ENCODE measurements around the gene FADD. TPM values are rescaled to one million over a fixed set of nuclear protein-coding genes. Genes with fewer than 3 reads are reported as not detected.
"Not testable (repeated sequence)": the region's sequence is repeated elsewhere in the genome, so short reads cannot be mapped to it uniquely, and the experiment has no call there.

Gene FADD
- total RNA-seq, 1 donor from 2014 or later: 15.3 TPM

DNA sequence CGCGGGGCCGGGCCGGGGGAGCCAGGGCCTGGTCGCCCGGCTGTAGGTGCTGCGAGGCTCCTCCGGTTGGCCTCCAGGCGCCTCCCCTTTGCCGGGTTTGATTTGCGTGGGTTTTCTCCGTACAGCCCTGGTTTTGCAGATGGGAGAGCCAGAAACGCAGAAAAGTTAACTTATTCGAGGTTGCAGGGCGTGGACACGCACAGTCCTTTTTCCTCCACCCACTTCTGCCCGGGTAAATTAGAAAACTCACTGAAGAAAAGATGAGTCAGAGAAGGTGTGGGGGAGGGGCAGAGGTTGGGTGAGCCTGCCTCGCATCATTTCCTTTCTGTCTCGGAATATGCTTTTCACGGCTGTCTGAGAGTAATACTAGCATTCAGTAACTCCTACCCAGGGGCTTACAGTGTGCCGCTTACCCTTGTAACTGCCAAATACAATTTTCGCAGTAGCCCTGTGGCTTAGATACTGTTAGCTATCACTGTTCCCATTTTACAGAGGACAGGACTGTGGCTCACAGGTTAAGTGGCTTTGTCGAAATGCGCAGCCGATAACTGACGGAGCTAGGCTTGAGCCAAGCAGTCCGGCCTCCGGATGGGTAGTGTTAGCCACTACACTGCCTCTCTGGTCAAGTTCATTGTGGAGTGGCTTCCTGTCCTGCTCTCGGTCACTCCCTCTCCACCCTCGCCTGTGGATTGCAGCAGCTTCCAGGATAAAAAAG, 812 bp downstream of the FADD start:
- peak; percentile 70 for DNase-seq (ENCODE audit: low read depth)

DNA sequence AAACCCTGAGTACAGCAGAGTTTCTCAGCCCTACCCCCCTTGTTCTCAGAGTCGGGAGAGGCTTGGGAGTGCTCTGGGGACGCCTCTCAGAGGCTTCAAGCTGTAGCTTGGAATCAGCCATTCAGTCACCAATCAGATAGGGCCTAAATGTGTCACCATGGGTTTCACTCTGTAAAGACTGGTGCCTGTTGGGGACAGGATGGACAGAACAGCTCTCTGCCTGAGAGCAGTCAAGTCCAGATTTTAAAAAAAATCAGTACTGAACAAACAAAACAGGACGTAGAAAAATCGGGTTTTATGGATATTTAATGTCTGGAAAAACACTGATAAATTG, 1.3 kb downstream of the FADD start:
- no peak for DNase-seq (ENCODE audit: low read depth)

DNA sequence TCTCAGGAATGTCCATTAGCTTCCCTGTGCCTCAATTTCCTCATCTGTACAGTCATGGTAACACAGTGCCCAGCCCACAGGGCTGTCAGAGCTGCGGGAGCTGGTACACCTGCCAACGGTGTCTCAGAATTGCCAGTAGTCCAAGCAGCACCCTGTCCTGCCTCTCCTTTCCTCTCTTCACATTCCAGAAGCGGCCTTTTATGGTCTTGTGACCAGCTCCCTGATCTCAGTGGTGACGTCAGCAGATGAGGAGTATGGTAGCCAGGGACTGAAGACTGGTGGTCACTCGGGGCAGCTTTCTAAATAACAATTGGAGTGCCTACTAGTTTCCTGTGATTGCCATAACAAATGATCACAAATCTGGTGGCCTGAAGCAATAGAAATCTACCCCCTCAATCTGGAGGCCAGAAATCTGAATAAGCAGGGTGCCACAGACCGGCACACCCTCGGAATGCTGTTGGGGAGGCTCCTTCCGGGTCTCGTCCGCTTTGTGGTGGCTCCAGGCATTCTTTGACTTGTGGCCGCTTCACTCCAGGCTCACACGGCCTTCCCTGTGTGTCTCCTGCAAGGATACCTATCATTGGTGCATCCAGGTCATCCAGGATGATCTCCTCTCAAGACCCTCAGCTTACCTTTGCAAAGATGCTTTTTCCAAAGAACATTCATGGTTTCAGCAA, 2.1 kb downstream of the FADD start:
- DNase-seq (ENCODE audit: low read depth): no peak

DNA sequence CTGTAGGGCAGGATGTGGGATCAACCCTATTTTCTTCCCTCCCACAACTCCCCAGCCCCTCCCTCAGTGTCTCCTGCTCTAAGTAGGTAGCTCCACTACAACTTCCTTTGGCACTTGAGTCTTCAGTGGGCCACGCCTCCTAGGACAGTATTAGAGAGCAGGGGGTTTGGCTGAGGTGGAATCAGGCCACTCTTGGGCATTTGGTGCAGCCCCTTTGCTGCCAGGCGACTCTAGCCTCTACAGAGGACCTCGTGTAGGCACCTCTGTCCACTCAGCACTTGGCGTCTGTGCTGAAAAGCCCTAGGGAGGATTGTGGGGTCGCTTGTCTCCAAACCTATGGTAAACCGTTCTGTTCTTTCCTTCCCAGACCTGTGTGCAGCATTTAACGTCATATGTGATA, 2.7 kb downstream of the FADD start:
- no peak for DNase-seq (ENCODE audit: low read depth)

DNA sequence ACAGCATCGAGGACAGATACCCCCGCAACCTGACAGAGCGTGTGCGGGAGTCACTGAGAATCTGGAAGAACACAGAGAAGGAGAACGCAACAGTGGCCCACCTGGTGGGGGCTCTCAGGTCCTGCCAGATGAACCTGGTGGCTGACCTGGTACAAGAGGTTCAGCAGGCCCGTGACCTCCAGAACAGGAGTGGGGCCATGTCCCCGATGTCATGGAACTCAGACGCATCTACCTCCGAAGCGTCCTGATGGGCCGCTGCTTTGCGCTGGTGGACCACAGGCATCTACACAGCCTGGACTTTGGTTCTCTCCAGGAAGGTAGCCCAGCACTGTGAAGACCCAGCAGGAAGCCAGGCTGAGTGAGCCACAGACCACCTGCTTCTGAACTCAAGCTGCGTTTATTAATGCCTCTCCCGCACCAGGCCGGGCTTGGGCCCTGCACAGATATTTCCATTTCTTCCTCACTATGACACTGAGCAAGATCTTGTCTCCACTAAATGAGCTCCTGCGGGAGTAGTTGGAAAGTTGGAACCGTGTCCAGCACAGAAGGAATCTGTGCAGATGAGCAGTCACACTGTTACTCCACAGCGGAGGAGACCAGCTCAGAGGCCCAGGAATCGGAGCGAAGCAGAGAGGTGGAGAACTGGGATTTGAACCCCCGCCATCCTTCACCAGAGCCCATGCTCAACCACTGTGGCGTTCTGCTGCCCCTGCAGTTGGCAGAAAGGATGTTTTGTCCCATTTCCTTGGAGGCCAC, 3.3 kb downstream of the FADD start:
- DNase-seq (ENCODE audit: low read depth): no peak

DNA sequence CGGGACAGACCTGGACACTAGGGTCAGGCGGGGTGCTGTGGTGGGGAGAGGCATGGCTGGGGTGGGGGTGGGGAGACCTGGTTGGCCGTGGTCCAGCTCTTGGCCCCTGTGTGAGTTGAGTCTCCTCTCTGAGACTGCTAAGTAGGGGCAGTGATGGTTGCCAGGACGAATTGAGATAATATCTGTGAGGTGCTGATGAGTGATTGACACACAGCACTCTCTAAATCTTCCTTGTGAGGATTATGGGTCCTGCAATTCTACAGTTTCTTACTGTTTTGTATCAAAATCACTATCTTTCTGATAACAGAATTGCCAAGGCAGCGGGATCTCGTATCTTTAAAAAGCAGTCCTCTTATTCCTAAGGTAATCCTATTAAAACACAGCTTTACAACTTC, 3.9 kb downstream of the FADD start:
- DNase-seq (ENCODE audit: low read depth): no peak

DNA sequence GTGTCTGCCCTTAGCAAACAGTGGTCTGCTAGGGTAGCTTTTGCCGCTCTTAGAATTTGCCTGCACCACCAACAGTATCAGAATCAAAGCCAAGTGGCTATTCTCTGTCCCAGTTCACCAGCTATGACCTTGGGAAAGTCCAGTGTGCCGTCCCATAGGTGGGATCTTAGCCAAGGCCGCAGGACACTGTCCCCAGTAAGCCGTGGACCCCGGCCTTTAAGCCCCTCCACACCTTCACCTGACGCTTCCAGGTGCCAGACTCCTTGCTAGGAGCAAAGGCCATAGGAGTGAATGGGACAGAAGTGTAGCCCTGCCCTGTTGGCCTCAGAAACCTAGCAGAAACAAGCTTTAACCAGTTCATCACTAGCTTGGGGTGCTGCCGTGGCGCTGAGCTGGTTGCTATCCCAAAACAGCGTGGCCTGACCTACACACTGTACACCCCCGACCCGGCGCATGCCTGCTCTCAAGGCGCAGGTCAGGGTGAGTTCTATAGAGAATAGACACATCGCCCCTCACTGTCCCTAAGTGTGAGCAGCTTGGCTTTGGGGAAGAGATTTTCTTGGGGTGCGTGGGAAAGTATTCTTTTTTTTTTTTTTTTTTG, 4.5 kb downstream of the FADD start:
- DNase-seq (ENCODE audit: low read depth): no peak

DNA sequence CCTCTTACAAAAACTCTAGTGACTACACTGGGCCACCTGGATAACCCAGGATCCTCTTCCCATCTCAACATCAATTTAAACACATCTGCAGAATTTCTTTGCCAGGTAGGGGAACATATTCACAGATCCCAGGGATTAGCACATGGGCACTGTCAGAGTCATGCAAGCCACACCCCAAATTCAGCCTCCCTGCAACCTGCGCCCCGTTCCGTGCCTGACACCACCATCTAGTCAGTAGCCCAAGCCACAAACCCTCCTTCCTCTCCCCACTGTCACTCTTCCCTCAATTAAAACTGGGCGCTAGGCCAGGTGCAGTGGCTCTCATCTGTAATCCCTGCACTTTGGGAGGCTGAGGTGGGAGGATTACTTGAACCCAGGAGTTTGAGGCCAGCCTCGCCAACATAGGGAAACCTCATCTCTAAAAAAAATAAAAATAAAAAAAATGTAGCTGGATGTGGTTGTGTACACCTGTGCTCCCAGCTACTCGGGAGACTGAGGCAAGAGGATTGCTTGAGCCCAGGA, 6.4 kb downstream of the FADD start:
- no peak for DNase-seq (ENCODE audit: low read depth)

DNA sequence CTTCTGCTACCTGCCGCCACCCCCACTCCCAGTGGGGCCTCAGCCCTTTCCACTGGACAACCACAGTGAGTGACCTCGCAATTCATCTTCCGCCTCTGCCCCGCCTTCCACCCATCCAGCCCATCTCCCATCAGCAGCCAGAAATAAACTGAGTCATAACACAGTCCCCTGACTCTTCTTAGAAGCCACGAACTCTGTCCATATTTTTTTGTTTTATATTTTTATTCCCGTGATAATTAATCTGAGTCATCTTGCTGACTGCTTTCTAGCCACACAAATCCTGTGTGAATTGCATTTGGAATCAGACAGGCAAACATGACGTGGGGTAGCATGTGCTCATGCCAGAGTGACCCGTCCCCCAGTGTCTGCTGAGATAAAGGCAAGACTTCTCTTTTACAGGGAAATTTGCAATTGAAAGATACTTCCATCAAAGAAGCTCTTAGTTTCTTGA, 7.0 kb downstream of the FADD start:
- peak; percentile 31 for DNase-seq (ENCODE audit: low read depth)

DNA sequence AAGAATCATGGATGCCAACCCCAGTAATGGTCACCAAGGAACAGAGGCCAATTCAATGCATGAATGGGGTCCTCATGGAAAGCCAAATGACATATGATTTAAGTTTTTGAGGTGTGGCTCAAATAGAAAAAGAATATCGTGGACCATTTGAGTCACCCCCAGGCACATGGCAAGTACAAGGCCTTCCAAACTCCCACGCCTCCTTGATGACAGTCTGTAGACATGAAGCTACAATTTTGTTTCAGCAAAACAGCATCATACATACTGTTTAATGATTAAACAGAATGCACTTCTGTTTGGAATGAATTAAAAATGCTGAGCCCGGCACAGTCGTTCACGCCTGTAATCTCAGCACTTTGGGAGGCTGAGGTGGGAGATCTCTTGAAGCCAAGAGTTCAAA, 7.4 kb downstream of the FADD start:
- no peak for DNase-seq (ENCODE audit: low read depth)

DNA sequence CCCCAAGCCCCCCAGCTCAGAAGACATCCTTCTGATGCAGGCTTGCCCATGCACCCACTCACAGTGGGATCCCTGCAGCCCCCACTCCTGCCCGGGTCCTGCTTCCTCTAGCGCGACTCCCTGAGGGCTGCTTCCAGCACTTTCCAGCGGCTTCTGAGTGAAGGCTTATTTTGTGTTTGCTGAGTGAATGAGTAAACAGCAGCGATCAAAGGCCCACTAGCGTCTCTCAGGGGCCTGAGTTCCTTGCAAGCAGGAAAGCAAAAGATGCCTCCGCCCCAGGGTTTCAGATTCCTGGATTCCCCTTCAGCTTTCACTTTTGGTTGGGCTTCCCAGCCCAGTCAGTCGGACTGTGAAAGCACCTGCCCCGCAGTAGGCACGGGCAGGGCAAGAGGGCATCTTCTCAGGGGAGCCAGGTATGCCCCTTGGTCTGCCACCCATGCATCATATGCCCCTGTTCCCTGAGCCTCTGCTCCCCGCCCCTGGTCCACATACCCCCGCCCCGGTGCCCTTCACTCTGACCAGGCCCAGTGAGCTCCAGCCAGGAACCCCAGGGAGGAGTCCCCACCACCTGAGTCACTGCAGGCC, 9.2 kb downstream of the FADD start:
- DNase-seq (ENCODE audit: low read depth): no peak

DNA sequence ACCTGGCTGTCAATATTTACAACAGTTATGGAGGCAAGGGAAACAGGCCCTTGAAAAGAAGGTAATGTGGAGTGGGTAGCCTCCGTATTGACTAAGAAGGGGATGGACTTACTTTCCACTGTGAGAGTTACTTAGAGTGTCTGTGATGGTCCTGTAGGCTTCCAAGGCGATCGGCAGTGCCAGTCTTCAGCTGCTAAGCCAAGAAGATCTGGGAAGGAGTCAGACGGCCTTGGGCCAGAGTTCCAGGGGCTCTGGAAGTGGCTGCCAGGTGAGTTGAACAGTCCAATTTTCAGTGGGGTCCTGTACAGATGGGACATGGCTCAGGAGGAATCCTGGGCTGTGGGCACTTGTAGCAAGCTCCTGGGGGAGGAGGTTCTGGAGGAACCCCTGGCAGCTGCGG, 14.3 kb downstream of the FADD start:
- not testable (repeated sequence) for DNase-seq (ENCODE audit: low read depth)

DNA sequence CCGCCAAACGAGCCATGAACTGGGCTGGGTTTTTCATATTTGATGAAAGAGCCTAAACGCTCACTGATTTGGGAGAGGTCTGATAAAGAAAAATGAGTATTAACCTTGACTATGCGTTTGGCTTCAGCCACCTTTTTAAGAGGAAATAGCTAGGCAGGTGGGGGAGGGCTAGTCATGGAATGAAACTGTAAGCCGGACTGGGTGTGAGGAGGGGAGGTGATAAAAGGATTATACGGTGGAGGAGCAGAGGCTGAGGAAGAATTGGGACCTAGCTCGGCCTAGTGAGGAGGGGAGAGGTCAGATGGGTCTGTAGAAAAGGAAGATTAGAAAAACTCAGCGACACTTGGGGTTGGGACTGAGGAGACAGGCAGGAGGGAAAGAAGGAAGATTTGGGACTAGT, 15.0 kb downstream of the FADD start:
- not testable (repeated sequence) for DNase-seq (ENCODE audit: low read depth)

DNA sequence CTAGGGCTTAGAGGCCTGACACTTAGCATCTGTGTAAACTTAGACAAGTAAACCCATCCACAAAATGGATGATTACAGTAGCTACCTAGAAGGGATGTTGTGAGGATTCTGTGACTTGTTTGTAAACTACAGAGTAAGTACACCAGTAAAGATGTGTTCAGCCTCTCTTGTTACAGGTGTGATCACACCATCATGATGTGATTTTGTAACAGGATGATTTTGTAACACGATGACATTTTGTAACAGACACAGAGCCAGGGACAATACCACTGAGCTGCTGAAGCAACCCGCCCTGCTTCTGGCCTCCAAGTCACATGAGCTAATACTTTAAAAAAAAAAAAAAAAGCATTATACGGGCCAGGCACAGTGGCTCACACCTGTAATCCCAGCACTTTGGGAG, 17.0 kb downstream of the FADD start:
- DNase-seq (ENCODE audit: low read depth): no peak

DNA sequence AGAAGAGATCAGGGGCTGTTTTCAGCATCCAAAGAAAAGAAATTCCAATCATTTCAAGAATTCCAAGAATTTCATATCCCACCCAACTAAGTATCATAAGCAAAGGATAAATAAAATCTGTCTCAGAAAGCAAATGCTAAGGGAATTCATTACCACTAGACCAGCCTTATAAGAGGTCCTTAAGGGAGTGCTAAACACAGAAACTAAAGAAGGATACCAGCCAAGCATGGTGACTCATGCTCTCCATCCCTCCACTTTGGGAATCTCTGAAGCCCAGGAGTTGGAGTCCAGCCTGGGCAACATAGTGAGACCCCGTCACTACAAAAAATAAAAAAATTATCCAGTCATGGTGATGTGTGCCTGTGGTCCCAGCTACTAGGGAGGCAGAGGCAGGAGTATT, 17.8 kb downstream of the FADD start:
- DNase-seq (ENCODE audit: low read depth): no peak

DNA sequence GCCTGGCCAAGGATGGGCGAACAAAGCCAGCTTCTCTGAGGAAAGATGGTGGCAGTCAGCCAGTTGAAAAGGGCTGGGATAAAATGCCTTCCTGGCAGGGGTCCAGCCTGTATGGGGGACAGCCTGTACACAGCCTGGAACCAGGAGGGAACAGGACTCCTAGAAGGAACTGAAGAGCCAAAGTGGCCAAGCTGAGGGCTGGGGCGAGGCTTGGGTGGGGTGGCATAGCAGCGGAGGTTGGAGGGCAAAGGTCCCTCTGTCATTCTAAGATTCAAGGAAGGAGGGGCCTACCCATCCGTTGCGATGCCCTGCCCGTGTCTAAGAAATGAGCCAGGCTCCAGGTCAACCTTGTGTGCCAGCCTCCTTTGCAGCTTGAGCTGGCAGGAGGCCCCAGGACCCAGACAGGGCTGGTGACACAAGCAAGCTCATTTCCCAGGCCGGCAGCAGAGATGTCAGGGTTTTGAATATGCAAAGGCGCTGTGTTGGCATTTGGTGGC, 22.6 kb downstream of the FADD start:
- DNase-seq (ENCODE audit: low read depth): no peak

DNA sequence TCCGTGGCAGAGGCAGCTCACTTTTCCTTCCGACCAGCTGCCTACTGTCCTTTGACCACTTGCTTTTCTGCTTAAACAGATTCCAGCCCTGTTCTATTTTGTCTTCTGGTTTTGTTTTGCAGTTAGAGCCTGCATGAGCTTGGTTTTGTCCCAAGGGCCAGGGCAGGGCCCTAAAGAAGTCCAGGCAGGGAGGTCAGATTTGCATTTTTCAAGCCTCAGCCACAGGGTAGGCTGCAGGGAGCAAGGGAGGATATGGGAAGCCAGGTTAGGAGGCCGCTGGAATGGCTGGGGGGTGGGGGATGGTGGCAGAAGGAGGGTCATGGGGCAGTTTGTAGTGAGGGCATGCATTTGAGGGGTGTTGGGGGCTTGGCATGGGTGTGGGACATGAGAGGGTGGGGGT, 23.1 kb downstream of the FADD start:
- DNase-seq (ENCODE audit: low read depth): peak; percentile 16

DNA sequence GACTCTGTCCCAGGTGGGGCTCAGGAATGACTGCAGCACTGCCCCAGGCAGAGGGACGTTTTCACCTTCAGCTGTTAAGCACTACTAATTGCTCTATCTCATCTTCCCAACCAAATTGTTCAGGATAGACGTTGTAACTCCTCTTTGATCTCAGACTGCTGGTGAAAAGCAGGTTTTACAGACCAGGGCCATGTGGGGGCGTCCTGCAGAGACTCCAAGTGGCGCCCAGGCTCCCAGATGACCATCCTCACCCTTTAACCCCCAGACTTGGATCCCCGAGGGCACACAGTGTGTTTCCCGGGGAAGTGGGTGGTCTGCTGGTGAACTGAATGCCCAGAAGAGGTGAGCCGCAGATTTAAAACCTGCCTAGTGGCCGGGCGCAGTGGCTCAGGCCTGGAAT, 23.9 kb downstream of the FADD start:
- no peak for DNase-seq (ENCODE audit: low read depth)

DNA sequence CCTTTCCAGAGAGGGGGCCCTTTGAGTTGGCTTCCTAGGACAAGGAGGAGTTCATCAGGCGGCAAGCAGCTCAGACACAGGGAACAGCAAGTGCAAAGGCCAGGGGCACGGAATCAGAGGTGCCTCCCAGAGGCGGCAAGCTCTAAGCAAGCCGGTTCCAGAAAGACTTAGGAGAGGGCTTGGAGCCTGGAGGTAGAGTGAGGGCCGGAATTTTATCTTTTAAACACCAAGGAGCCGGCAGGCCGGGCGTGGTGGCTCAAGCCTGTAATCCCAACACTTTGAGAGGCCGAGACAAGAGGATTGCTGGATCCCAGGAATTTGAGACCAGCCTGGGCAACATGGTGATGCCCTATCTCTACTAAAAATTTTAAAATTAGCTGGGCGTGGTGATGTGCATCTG, 26.6 kb downstream of the FADD start:
- DNase-seq (ENCODE audit: low read depth): no peak

DNA sequence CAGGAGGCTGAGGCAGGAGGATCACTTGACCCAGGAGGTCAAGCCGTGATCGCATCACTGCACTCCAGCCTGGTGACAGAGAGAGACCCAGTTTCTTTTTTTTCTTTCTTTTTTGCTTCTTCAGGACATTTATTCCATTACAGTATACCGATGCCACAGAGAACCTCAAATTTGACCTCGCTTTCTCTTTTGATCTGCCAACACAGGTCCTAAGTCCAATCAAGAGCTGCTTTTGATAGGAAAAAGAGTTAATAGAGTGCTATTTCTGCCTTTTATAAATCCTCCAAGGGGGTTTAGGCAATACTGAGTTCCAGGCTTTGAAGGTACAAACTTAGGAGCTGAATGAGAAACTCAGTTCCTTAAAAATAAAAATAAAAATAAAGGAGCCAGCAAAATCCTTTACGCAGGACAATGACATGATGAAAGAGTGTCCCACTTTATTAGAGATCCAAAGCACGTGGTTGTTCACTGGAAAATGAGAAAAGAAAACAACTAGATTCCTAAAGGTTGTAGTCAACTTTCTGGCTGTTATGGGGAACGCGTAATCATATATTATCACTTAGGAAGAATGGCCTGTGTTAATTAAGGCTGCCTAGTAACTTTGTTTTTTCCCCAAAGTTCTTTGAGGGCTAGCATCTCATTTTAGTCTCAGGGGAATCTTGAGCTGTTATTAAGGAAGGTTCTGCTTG, 27.2 kb downstream of the FADD start:
- no peak for DNase-seq (ENCODE audit: low read depth)

Measured in myocyte (in vitro differentiated cells).